CD14-positive monocyte (primary cell): ENCODE measurements around the gene TBX19. TPM values are rescaled to one million over a fixed set of nuclear protein-coding genes. Genes with fewer than 3 reads are reported as not detected.

Experiments
- DNase-seq, 3 donors: peaks; one replicate each; pipeline ENCODE4 v3.0.0-alpha.2; 2011 to 2022
- H2AFZ ChIP-seq: 2 replicates; pipeline ENCODE4 v1.6.0; 2012; ENCODE audit warnings: mild to moderate bottlenecking, low read depth, low read length, inconsistent platforms; ENCODE audit not compliant: insufficient read depth, poor library complexity, severe bottlenecking
- H3K27ac ChIP-seq, 2 donors: 1 replicate in 1 of 2; 2 replicates in 1 of 2; pipeline ENCODE4 v1.5.1; 2012 to 2013; ENCODE audit warnings: low read length in 2 of 2, control low read depth in 1 of 2, inconsistent platforms in 1 of 2, low read depth in 1 of 2, mild to moderate bottlenecking in 1 of 2
- H3K27me3 ChIP-seq, 2 donors: one replicate each; pipeline versions ENCODE4 v1.6.0 to v1.6.1; 2011 to 2013; ENCODE audit warnings: low read length in 2 of 2; ENCODE audit not compliant: control insufficient read depth in 2 of 2, insufficient read depth in 2 of 2
- H3K36me3 ChIP-seq, 2 donors: replicated peaks in 1 of 2; 1 replicate in 1 of 2; 2 replicates in 1 of 2; pipeline versions ENCODE4 v1.5.1 to v1.6.1; 2012 to 2013; ENCODE audit warnings: low read length in 2 of 2, control low read depth in 1 of 2, inconsistent platforms in 1 of 2, mild to moderate bottlenecking in 1 of 2; ENCODE audit not compliant: insufficient read depth in 2 of 2, control insufficient read depth in 1 of 2
- H3K4me1 ChIP-seq, 2 donors: 1 replicate in 1 of 2; 2 replicates in 1 of 2; pipeline versions ENCODE4 v1.5.1 to v1.6.1; 2012 to 2013; ENCODE audit warnings: low read length in 2 of 2, control low read depth in 1 of 2, inconsistent platforms in 1 of 2, mild to moderate bottlenecking in 1 of 2, moderate library complexity in 1 of 2; ENCODE audit not compliant: insufficient read depth in 2 of 2, control insufficient read depth in 1 of 2
- H3K4me2 ChIP-seq: replicated peaks from 2 replicates; pipeline ENCODE3; 2012; ENCODE audit warnings: low read length, moderate library complexity, mild to moderate bottlenecking; ENCODE audit not compliant: poor library complexity, severe bottlenecking; ENCODE audit errors: extremely low read depth
- H3K4me3 ChIP-seq, 3 experiments: fragments of 200-600 bp in 1 of 3; sonication (generic) in 1 of 3; replicated peaks in 1 of 3; 1 replicate in 2 of 3; 2 replicates in 1 of 3; pipeline ENCODE4 v1.5.1; 2011 to 2013; ENCODE audit warnings: low read length in 3 of 3, mild to moderate bottlenecking in 3 of 3, control low read depth in 2 of 3, low read depth in 2 of 3, inconsistent platforms in 1 of 3, moderate library complexity in 1 of 3
- H3K79me2 ChIP-seq: 2 replicates; pipeline ENCODE4 v1.6.0; 2012; ENCODE audit warnings: mild to moderate bottlenecking, control low read depth, inconsistent platforms, low read length, moderate library complexity; ENCODE audit not compliant: insufficient read depth
- H3K9ac ChIP-seq: 2 replicates; pipeline ENCODE4 v1.6.0; 2017; ENCODE audit warnings: low read length, mild to moderate bottlenecking; ENCODE audit not compliant: insufficient read depth, poor library complexity, severe bottlenecking
- H3K9me3 ChIP-seq, 2 donors: replicated peaks in 1 of 2; 1 replicate in 1 of 2; 2 replicates in 1 of 2; pipeline versions ENCODE4 v1.5.1 to v1.6.1; 2012 to 2013; ENCODE audit warnings: low read length in 2 of 2, control low read depth in 1 of 2; ENCODE audit not compliant: control insufficient read depth in 1 of 2, insufficient read depth in 1 of 2
- H4K20me1 ChIP-seq: 2 replicates; pipeline ENCODE4 v1.6.0; 2012; ENCODE audit warnings: mild to moderate bottlenecking, low read length, control low read depth, moderate library complexity; ENCODE audit not compliant: insufficient read depth
- H3K27ac Mint-ChIP-seq, 7 donors: one replicate each; pipeline ENCODE4 v1.8.0; 2020; ENCODE audit warnings: mild to moderate bottlenecking in 7 of 7, mixed read lengths in 7 of 7, moderate library complexity in 6 of 7, inconsistent platforms in 2 of 7
- H3K27me3 Mint-ChIP-seq, 3 donors: one replicate each; pipeline ENCODE4 v1.8.0; 2021 to 2022; ENCODE audit warnings: low read depth in 3 of 3, mild to moderate bottlenecking in 3 of 3, mixed read lengths in 3 of 3, moderate library complexity in 3 of 3, inconsistent platforms in 1 of 3
- H3K36me3 Mint-ChIP-seq, 2 donors: one replicate each; pipeline ENCODE4 v1.8.0; 2020; ENCODE audit warnings: mixed read lengths in 2 of 2, inconsistent platforms in 1 of 2, mild to moderate bottlenecking in 1 of 2
- H3K4me1 Mint-ChIP-seq: one replicate; pipeline ENCODE4 v1.8.0; 2020; ENCODE audit warnings: mild to moderate bottlenecking, mixed read lengths
- H3K4me3 Mint-ChIP-seq, 2 donors: one replicate each; pipeline ENCODE4 v1.8.0; 2020; ENCODE audit warnings: mild to moderate bottlenecking in 2 of 2, mixed read lengths in 2 of 2, moderate library complexity in 1 of 2
- H3K9me3 Mint-ChIP-seq, 7 donors: one replicate each; pipeline ENCODE4 v1.8.0; 2020 to 2022; ENCODE audit warnings: mixed read lengths in 7 of 7, mild to moderate bottlenecking in 6 of 7, moderate library complexity in 6 of 7, inconsistent platforms in 2 of 7
- WGBS: methylation state at CpG from one replicate; pipeline ENCODE4 v1.1.5; 2013; ENCODE audit warnings: missing lambda C conversion rate; ENCODE audit not compliant: insufficient coverage; 5-methylcytosine and 5-hydroxymethylcytosine counted together
- intact Hi-C, 2 donors: fragments of 100-400 bp; cut with micrococcal nuclease; formaldehyde crosslinking; loops; one replicate each; pipeline versions ENCODE4 v1.15.0 to v1.15.1; 2023
- polyA plus RNA-seq, 3 donors: library from polyadenylated mRNA; depleted of rRNA in 1 of 3; unstranded in 2 of 3; stranded (reverse) in 1 of 3; fragments of 300-500 nt in 2 of 3; fragments of >200 nt in 1 of 3; fragmentation: Illumina TruSeq in 2 of 3; gene quantifications; 1 replicate in 2 of 3; 2 replicates in 1 of 3; pipeline ENCODE4 v1.2.3, GENCODE V29; 2012 to 2021
- TF ChIP-seq, protein P1 (sequence below): fragments of 200-600 bp; IDR thresholded peaks from one replicate; pipeline ENCODE4 v1.8.0; 2022; ENCODE audit warnings: antibody characterized with exemption, mild to moderate bottlenecking

TBX19 gene
- polyA plus RNA-seq, 3 donors: 0.65 to 7.6 (median 1.6) TPM

DNA sequence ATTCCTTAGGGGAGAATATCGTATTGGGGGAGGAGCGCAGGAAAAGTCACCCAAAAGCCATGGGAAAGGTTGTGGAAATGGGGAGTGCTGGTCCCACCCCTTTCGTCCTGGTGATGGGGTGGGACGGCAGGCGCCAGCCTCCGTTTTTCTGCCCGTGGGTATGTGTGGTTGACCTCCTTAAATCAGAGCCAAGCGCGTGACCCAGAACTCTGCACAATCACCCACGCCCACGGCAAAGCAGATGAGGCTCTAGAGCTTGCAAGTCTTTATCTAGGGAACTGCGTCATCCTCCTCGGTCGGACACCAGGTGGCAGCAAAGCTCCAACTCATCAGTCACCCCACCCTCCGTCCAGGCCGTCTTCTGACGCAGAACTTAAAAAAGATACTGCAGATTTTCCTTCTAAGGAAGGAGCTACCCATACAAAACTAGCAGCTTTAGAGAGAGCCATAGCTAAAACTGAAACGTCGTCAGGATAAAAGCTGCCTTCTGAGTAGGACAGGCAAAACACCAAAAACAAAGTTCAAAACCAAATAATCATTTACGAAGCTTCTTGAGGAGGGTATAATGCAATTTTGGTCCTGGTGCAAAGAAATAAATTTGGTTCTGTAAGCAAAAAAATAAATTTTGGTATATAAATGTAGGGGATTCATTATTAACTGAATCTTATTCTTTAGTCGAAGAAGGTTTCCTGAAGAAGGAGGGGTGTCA, 62.0 kb downstream of the TBX19 start:
- peaks cover 17% of the 10 kb centered on the region for H3K4me1 Mint-ChIP-seq
- peaks cover 5 to 13% (median 10%) of the 10 kb centered on the region in 7 donors for H3K9me3 Mint-ChIP-seq
- H4K20me1 ChIP-seq: no peaks in the 10 kb centered on the region
- H2AFZ ChIP-seq: peak overlapping the region; percentile 43
- peak overlapping the region in 1 of 7 donors; percentile 11 for H3K27ac Mint-ChIP-seq
- peak overlapping the region; percentile 38 for H3K4me2 ChIP-seq
- no peaks in the 10 kb centered on the region for H3K27me3 ChIP-seq
- no peaks in the 10 kb centered on the region for H3K79me2 ChIP-seq
- peak; percentile 80 to 81 (median 81) for DNase-seq
- no peaks in the 10 kb centered on the region for H3K36me3 Mint-ChIP-seq
- no peaks in the 10 kb centered on the region for H3K9me3 ChIP-seq
- peak overlapping the region; percentile 27 to 71 for H3K4me3 Mint-ChIP-seq
- H3K27ac ChIP-seq: no peak overlapping the region
- H3K4me3 ChIP-seq: peak overlapping the region in 1 of 3 experiments; percentile 44
- peaks cover 7 to 8% of the 10 kb centered on the region in 2 donors for H3K4me1 ChIP-seq
- TF ChIP-seq, protein P1, sequence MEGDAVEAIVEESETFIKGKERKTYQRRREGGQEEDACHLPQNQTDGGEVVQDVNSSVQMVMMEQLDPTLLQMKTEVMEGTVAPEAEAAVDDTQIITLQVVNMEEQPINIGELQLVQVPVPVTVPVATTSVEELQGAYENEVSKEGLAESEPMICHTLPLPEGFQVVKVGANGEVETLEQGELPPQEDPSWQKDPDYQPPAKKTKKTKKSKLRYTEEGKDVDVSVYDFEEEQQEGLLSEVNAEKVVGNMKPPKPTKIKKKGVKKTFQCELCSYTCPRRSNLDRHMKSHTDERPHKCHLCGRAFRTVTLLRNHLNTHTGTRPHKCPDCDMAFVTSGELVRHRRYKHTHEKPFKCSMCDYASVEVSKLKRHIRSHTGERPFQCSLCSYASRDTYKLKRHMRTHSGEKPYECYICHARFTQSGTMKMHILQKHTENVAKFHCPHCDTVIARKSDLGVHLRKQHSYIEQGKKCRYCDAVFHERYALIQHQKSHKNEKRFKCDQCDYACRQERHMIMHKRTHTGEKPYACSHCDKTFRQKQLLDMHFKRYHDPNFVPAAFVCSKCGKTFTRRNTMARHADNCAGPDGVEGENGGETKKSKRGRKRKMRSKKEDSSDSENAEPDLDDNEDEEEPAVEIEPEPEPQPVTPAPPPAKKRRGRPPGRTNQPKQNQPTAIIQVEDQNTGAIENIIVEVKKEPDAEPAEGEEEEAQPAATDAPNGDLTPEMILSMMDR: peak; percentile 79
- H3K27me3 Mint-ChIP-seq: peaks cover 0 to 4% (median 3%) of the 10 kb centered on the region in 3 donors
- H3K36me3 ChIP-seq: no peaks in the 10 kb centered on the region
- H3K9ac ChIP-seq: no peak overlapping the region
- whole genome bisulfite sequencing: 13% methylated on average over 8 of the region's 21 CpGs
- intact Hi-C loops: loop anchor here (2.0 to 10.0 kb wide), 4 partner anchors 232 to 1006 kb away; partner anchors contain the start of genes XCL1 (in 2 of the 2) and ATP1B1 (in 1 of the 2)

DNA sequence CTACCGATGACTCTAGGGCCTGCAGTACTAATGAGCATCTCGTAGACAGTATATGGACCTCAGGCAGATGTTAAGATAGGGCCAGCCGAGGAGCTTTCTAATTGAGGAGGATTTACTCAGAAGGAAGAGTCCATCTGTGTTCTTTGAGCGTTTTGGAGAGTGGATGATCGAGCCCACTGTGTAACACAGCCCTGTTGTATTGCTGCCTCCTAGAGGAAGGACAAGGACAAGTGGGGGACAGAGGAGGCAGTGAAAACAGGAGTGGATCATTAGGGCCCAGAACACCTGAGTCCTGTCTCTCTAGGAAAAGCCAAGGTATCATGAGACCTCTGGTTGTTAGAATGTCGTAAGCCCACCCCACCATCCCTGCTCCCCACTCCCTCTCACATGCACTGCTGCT, 62.9 kb downstream of the TBX19 start:
- no peak for DNase-seq
- Mint-ChIP-seq H3K27me3 (peaks cover 0 to 2% (median 2%) of the 10 kb centered on the region in 3 donors), H3K27ac (peak overlapping the region in 2 of 7 donors; percentile 50 to 82), H3K4me1 (peaks cover 24% of the 10 kb centered on the region), H3K9me3 (peaks cover 3 to 9% (median 6%) of the 10 kb centered on the region in 7 donors), H3K36me3 (no peaks in the 10 kb centered on the region), H3K4me3 (no peak overlapping the region)
- Histone ChIP-seq H3K27ac (no peak overlapping the region), H4K20me1 (no peaks in the 10 kb centered on the region), H3K9me3 (no peaks in the 10 kb centered on the region), H3K4me2 (no peak overlapping the region), H3K4me1 (peaks cover 7 to 8% of the 10 kb centered on the region in 2 donors), H3K27me3 (no peaks in the 10 kb centered on the region), H3K36me3 (no peaks in the 10 kb centered on the region), H3K4me3 (no peak overlapping the region), H3K9ac (no peak overlapping the region), H3K79me2 (no peaks in the 10 kb centered on the region), H2AFZ (peak overlapping the region; percentile 18)
- 93% methylated on average over 5 of the region's 6 CpGs for WGBS
- TF ChIP-seq, protein P1: no peak
- intact Hi-C loops: loop anchor here (2.0 to 10.0 kb wide), 4 partner anchors 231 to 1005 kb away; partner anchors contain the start of genes XCL1 (in 2 of the 2) and ATP1B1 (in 1 of the 2)
